GM19025 (cell line): Measurements from ENCODE around the gene AGAP3.
A peak's percentile ranks its signal among the peaks of the same experiment; 100 is the strongest.

Experiments
- ATAC-seq: cut with Tn5 transposase; IDR thresholded peaks from one replicate; pipeline ENCODE4 v1.9.1; 2021; ENCODE audit warnings: mild to moderate bottlenecking, low read depth, moderate library complexity; ENCODE audit not compliant: unreplicated experiment

Gene AGAP3

GRCh38 chr7:151104411-151105235 lies 18.3 kb downstream of the AGAP3 start:
- no peak for ATAC-seq

DNA sequence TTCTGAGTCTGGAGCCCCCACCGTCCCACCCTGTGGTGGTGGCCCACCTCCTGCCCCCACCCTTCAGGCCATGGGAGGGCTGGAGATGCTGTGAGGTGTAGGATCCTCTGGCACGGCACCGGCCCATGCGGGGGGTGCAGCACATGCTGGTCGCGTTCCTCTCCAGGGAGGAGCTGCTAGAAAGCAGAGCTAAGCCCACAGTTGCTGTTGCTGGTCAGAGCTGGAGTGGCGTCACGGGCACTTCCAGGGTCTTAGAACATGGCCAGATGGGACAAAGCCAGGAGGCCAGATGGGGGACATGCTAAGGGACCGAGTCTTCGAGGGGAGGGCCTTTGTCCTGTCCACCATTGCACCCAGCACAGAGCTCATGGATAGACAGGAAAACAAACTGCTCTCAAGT lies 21.6 kb downstream of the AGAP3 start:
- no peak for ATAC-seq

GRCh38 chr7:151109094-151110048 lies 23.1 kb downstream of the AGAP3 start:
- no peak for ATAC-seq

- no peak for ATAC-seq
Measured at GRCh38 chr7:151110236-151110940, 24.1 kb downstream of the AGAP3 start.

- peak; percentile 75 for ATAC-seq
Measured at GRCh38 chr7:151110941-151111645, 24.8 kb downstream of the AGAP3 start.

GRCh38 chr7:151113344-151114150 lies 27.3 kb downstream of the AGAP3 start:
- no peak for ATAC-seq

- ATAC-seq = no peak
Measured at GRCh38 chr7:151114151-151115090, 28.1 kb downstream of the AGAP3 start.

GRCh38 chr7:151115121-151115835 lies 29.0 kb downstream of the AGAP3 start:
- ATAC-seq = no peak

DNA sequence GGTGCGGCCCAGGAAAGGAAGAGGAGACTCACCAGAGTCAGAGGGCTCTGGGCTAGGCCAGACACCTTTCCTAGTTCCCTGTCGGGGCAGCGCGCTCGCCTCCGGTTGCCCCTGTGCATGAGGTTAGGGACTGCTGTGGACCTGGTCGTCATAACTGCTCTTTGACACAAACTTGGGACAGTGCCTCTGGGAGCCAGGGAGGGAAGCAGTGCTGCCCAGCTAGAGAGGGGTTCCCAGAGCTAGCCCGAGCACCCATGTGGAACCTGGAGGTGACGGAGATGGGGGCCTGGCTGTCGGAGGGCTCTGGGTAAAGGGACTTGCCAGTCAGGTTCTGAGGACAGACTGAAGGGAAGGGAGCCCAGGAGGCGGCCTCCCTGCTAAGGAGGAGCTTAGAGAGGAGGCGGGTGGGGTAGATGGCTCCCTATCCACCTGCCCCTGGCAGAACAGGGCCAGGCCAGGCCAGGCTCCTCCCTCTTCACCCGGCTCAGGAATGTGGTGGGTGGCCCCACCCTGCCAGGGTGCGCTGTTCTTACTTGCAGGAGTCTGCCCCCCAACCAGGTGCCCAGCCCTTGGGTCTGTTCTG lies 29.7 kb downstream of the AGAP3 start:
- no peak for ATAC-seq

DNA sequence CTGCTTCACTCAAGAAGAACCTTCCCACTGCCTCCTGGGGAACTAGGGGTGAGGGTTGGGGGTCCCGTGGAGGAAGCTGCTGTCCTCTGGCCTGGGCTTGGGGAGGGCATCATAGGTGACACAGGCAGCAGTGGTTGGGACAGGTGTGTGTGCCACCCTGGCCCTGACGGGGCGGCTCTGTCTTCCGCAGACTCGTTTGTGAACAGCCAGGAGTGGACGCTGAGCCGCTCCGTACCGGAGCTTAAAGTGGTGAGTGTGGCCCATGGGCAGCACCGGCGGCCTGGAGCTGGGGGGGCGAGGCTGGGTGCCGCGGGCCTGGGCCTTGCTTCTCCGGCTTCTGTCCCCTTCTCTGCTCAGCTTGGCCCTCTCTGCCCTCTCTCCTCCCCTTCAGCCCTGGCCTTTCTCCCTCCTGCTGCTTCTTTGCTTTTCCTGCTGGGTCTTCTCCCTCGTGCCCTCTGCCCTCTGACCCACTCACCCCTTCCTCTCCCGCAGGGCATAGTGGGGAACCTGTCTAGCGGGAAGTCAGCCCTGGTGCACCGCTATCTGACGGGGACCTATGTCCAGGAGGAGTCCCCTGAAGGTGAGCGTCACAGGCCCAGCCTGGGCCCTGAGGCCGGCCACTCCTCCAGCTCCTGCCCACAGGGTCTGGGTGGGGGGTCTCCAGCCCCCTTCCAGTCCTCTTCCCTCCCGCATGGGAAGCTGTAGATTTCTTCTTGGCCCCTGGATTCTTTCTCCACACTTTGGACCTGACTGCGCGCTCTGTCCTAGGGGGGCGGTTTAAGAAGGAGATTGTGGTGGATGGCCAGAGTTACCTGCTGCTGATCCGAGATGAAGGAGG lies 30.5 kb downstream of the AGAP3 start:
- no peak for ATAC-seq

DNA sequence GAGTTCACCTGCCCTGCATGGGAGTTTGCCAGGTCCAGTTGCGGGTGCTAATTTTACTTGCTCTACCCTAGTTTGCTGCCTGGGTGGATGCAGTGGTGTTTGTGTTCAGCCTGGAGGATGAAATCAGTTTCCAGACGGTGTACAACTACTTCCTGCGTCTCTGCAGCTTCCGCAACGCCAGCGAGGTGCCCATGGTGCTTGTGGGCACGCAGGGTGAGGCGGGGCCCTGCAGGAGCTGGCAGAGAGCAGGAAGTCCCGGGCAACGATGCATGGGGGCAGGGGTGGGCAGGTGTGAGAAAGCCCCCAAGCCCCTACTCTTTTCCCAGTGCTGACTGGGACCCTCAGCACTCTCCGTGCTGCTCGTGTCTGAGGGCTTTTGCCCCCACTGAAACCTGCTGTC lies 31.3 kb downstream of the AGAP3 start:
- ATAC-seq = no peak

DNA sequence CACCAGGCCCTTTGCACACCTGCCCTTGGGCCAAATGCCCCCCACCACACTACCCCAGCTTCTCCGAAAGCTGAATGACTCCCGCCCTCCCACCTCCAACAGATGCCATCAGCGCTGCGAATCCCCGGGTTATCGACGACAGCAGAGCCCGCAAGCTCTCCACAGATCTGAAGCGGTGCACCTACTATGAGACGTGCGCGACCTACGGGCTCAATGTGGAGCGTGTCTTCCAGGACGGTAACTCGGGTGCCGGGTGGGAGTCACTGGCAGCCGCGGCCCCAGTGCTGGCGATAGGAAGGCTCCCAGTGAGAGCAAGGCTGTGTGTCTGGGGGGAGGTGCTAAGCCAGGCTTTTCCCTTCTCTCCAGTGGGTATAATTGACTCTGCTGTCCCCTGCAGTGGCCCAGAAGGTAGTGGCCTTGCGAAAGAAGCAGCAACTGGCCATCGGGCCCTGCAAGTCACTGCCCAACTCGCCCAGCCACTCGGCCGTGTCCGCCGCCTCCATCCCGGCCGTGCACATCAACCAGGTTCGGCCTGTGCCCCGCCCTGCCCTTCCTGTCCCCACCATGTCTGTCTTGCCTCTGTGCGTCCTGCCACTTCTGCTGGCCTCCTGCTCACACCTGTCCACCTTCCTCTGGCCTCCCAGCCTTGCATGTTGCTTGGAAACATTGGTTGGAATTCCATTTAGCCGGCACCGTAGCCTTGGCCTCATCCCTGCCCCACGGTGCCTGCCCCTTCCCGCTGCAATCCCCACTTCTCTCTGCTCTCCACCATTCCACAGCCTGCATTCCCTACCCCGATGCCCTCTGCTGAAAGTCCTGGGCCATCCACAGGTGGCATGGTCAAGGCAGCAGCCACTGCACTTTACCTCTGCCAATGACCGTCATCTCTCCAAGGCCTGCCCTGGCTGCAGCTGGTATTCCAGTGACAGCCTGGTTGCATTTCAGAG lies 32.1 kb downstream of the AGAP3 start:
- ATAC-seq = no peak

DNA sequence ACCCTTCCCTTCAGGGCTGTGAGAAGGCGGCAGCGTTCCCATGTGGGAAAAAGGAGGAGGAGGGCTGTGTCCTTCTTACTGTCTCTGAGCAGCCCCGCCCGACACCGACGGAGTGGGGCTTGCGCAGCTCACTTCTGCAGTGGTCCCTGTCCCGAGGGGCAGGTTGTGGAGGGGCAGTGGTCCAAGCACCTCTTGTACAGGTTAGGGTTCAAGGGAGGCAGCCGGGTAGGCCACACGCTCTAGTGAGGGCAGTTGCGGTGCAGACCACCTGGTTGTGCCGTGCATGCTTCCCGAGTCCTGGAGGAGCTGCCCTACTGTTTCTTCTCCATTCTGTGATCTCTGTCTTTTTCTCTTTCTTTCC lies 32.8 kb downstream of the AGAP3 start:
- no peak for ATAC-seq

DNA sequence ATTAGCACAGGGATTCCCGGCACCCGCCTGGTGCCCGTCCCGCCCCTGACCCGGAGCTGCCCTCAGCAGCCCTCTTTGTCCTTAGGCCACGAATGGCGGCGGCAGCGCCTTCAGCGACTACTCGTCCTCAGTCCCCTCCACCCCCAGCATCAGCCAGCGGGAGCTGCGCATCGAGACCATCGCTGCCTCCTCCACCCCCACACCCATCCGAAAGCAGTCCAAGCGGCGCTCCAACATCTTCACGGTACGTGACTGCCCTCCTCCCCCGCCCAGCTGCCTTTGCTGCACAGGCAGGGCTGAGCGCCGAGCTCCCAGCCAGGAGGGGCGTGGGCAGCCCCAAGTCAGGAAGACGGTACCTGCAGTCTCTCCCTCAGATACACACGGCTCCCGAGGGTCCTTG lies 33.6 kb downstream of the AGAP3 start:
- no peak for ATAC-seq

- ATAC-seq = no peak
Measured at GRCh38 chr7:151120896-151121295, 34.6 kb downstream of the AGAP3 start.
